Neuronal stem cell (in vitro differentiated cells): ENCODE measurements around the gene PAK6.

ENCODE experiments used
- DNase-seq: peaks from one replicate; pipeline ENCODE4 v3.0.0-alpha.2; 2013; ENCODE audit warnings: low spot score
- H2AFZ ChIP-seq: one replicate; pipeline ENCODE4 v1.6.1; 2013; ENCODE audit warnings: mild to moderate bottlenecking, low read length, inconsistent platforms
- H2AK5ac ChIP-seq: 2 replicates; pipeline ENCODE4 v1.6.1; 2013; ENCODE audit warnings: low read depth, mild to moderate bottlenecking, inconsistent platforms, low read length, moderate library complexity, mixed read lengths
- H2BK120ac ChIP-seq: 2 replicates; pipeline ENCODE4 v1.6.1; 2013; ENCODE audit warnings: low read depth, mild to moderate bottlenecking, inconsistent platforms, low read length, moderate library complexity, mixed read lengths
- H2BK12ac ChIP-seq: one replicate; pipeline ENCODE4 v1.6.1; 2013; ENCODE audit warnings: low read length, inconsistent platforms
- H2BK15ac ChIP-seq: 2 replicates; pipeline ENCODE4 v1.6.1; 2013; ENCODE audit warnings: mild to moderate bottlenecking, low read length, inconsistent platforms, mixed read lengths
- H2BK5ac ChIP-seq: one replicate; pipeline ENCODE4 v1.6.1; 2013; ENCODE audit warnings: inconsistent platforms, mild to moderate bottlenecking, low read length, moderate library complexity
- H3K14ac ChIP-seq: one replicate; pipeline ENCODE4 v1.6.1; 2013; ENCODE audit warnings: low read length, inconsistent platforms
- H3K18ac ChIP-seq: 2 replicates; pipeline ENCODE4 v1.6.1; 2013; ENCODE audit warnings: low read length, inconsistent platforms
- H3K23ac ChIP-seq: 2 replicates; pipeline ENCODE4 v1.6.1; 2013; ENCODE audit warnings: low read depth, mild to moderate bottlenecking, mixed read lengths, low read length, inconsistent platforms; ENCODE audit not compliant: poor library complexity
- H3K27ac ChIP-seq: replicated peaks from 3 replicates; pipeline ENCODE4 v1.5.1; 2013; ENCODE audit warnings: low read length, inconsistent platforms
- H3K27me3 ChIP-seq, 3 experiments: 2 replicates each; pipeline ENCODE4 v1.6.1; 2013; ENCODE audit warnings: low read length in 3 of 3, mild to moderate bottlenecking in 2 of 3, inconsistent platforms in 1 of 3, low read depth in 1 of 3, mixed read lengths in 1 of 3, moderate library complexity in 1 of 3; ENCODE audit not compliant: control insufficient read depth in 3 of 3, insufficient read depth in 3 of 3
- H3K36me3 ChIP-seq, 2 donors: replicated peaks in 1 of 2; 2 replicates each; pipeline ENCODE4 v1.6.1; 2013; ENCODE audit warnings: low read length in 2 of 2; ENCODE audit not compliant: control insufficient read depth in 2 of 2, insufficient read depth in 2 of 2
- H3K4ac ChIP-seq: 2 replicates; pipeline ENCODE4 v1.6.1; 2013; ENCODE audit warnings: inconsistent platforms, mild to moderate bottlenecking, low read length, moderate library complexity
- H3K4me1 ChIP-seq, 2 donors: 1 replicate in 1 of 2; 2 replicates in 1 of 2; pipeline ENCODE4 v1.6.1; 2013; ENCODE audit warnings: low read length in 2 of 2, low read depth in 1 of 2; ENCODE audit not compliant: control insufficient read depth in 2 of 2, insufficient read depth in 1 of 2
- H3K4me2 ChIP-seq: one replicate; pipeline ENCODE4 v1.6.1; 2013; ENCODE audit warnings: mild to moderate bottlenecking, low read length, inconsistent platforms; ENCODE audit not compliant: insufficient read depth, poor library complexity, severe bottlenecking
- H3K4me3 ChIP-seq, 2 donors: 2 replicates each; pipeline ENCODE4 v1.5.1; 2013; ENCODE audit warnings: low read length in 2 of 2, mild to moderate bottlenecking in 2 of 2, inconsistent platforms in 1 of 2, moderate library complexity in 1 of 2
- H3K79me1 ChIP-seq: one replicate; pipeline ENCODE4 v1.6.1; 2013; ENCODE audit warnings: low read depth, mild to moderate bottlenecking, inconsistent platforms, low read length, moderate library complexity
- H3K9ac ChIP-seq: one replicate; pipeline ENCODE4 v1.6.1; 2013; ENCODE audit warnings: mild to moderate bottlenecking, low read depth, low read length, inconsistent platforms; ENCODE audit not compliant: poor library complexity
- H3K9me3 ChIP-seq, 2 donors: replicated peaks in 1 of 2; 2 replicates each; pipeline versions ENCODE3 to v1.6.1; 2013; ENCODE audit warnings: low read length in 2 of 2, mild to moderate bottlenecking in 2 of 2, inconsistent platforms in 1 of 2, low read depth in 1 of 2, mixed read lengths in 1 of 2, moderate library complexity in 1 of 2; ENCODE audit not compliant: control insufficient read depth in 2 of 2, insufficient read depth in 1 of 2
- H4K8ac ChIP-seq: one replicate; pipeline ENCODE4 v1.6.1; 2013; ENCODE audit warnings: low read depth, mild to moderate bottlenecking, inconsistent platforms, low read length, moderate library complexity
- H4K91ac ChIP-seq: one replicate; pipeline ENCODE4 v1.6.1; 2013; ENCODE audit warnings: low read length, low read depth, mild to moderate bottlenecking, inconsistent platforms; ENCODE audit not compliant: poor library complexity
- WGBS, 2 donors: extraction: QIAGEN DNeasy Blood & Tissue Kit; methylation state at CpG; one replicate each; pipeline ENCODE4 v1.1.7; 2013; ENCODE audit warnings: missing lambda C conversion rate in 2 of 2, mixed read lengths in 1 of 2; ENCODE audit not compliant: insufficient read length in 2 of 2, insufficient replicate concordance in 1 of 2; ENCODE audit errors: extremely low coverage in 2 of 2; 5-methylcytosine and 5-hydroxymethylcytosine counted together

The PAK6 gene

GRCh38 chr15:40281801-40282146, 42.9 kb downstream of the PAK6 start:
- no peaks in the 10 kb centered on the region for H3K79me1 ChIP-seq
- no peak overlapping the region for H3K4ac ChIP-seq
- H3K18ac ChIP-seq, result peak overlapping the region; percentile 38
- peaks cover 14 to 43% of the 10 kb centered on the region in 2 donors for H3K4me1 ChIP-seq
- H2BK120ac ChIP-seq, result peak overlapping the region; percentile 37
- H2BK5ac ChIP-seq, result peak overlapping the region; percentile 79
- no peak for DNase-seq
- peaks cover 0 to 7% of the 10 kb centered on the region in 2 donors for H3K9me3 ChIP-seq
- H3K9ac ChIP-seq, result no peak overlapping the region
- H2BK12ac ChIP-seq, result no peak overlapping the region
- no peak overlapping the region for H2AFZ ChIP-seq
- peak overlapping the region; percentile 64 for H2AK5ac ChIP-seq
- peak overlapping the region in 1 of 2 donors; percentile 79 for H3K4me3 ChIP-seq
- peak overlapping the region; percentile 77 for H3K23ac ChIP-seq
- H3K4me2 ChIP-seq, result peak overlapping the region; percentile 99
- no peaks in the 10 kb centered on the region for H3K36me3 ChIP-seq
- no CpG with 5 or more reads among the region's 51 CpGs for WGBS, 2 donors
- peaks cover 0 to 64% (median 40%) of the 10 kb centered on the region in 3 experiments for H3K27me3 ChIP-seq
- H2BK15ac ChIP-seq, result peak overlapping the region; percentile 62
- H3K27ac ChIP-seq, result no peak overlapping the region
- H3K14ac ChIP-seq, result no peak overlapping the region
- no peak overlapping the region for H4K91ac ChIP-seq
- no peak overlapping the region for H4K8ac ChIP-seq

- Histone ChIP-seq H3K4me2 (peak overlapping the region; percentile 99), H2BK5ac (peak overlapping the region; percentile 56), H3K79me1 (no peaks in the 10 kb centered on the region), H3K14ac (no peak overlapping the region), H2BK12ac (no peak overlapping the region), H2BK120ac (no peak overlapping the region), H2AK5ac (peak overlapping the region; percentile 43), H3K27me3 (peaks cover 0 to 64% (median 40%) of the 10 kb centered on the region in 3 experiments), H3K27ac (no peak overlapping the region), H3K9ac (peak overlapping the region; percentile 86), H4K8ac (no peak overlapping the region), H4K91ac (no peak overlapping the region), H3K9me3 (peaks cover 0 to 7% of the 10 kb centered on the region in 2 donors), H3K4me3 (peak overlapping the region in 1 of 2 donors; percentile 79), H3K4ac (no peak overlapping the region), H2AFZ (no peak overlapping the region), H3K23ac (peak overlapping the region; percentile 70), H2BK15ac (no peak overlapping the region), H3K4me1 (peaks cover 14 to 47% of the 10 kb centered on the region in 2 donors), H3K18ac (peak overlapping the region; percentile 74), H3K36me3 (no peaks in the 10 kb centered on the region)
- DNase-seq, result no peak
- no CpG with 5 or more reads among the region's 92 CpGs for WGBS, 2 donors
Measured at GRCh38 chr15:40282147-40282868, 43.4 kb downstream of the PAK6 start.

GRCh38 chr15:40282869-40283614, 44.2 kb downstream of the PAK6 start, which contains the start of gene ANKRD63:
TSS of gene ANKRD63 (minus strand) at chr15:40283064. CDS start at chr15:40282586, 478 bp downstream.
- Histone ChIP-seq H4K8ac (no peak within 1 kb of the TSS), H2BK15ac (peak within 1 kb of the TSS; percentile 62), H4K91ac (no peak within 1 kb of the TSS), H2AFZ (no peak within 1 kb of the TSS), H3K4me3 (peak within 1 kb of the TSS in 1 of 2 donors; percentile 79), H2BK5ac (peak within 1 kb of the TSS; percentile 56), H2BK12ac (no peak within 1 kb of the TSS), H3K27me3 (peaks cover 0 to 63% (median 40%) of the 10 kb centered on the region in 3 experiments), H3K4ac (no peak within 1 kb of the TSS), H3K79me1 (no peaks in the 10 kb centered on the region), H3K18ac (peak within 1 kb of the TSS; percentile 74), H3K4me2 (peak within 1 kb of the TSS; percentile 99), H3K23ac (peak within 1 kb of the TSS; percentile 70), H3K9me3 (peaks cover 0 to 7% of the 10 kb centered on the region in 2 donors), H3K36me3 (no peaks in the 10 kb centered on the region), H2AK5ac (peak within 1 kb of the TSS; percentile 68), H3K27ac (no peak within 1 kb of the TSS), H2BK120ac (peak within 1 kb of the TSS; percentile 37), H3K9ac (peak within 1 kb of the TSS; percentile 86), H3K14ac (no peak within 1 kb of the TSS), H3K4me1 (peaks cover 14 to 44% of the 10 kb centered on the region in 2 donors)
- whole genome bisulfite sequencing, 2 donors, result no CpG with 5 or more reads among the region's 76 CpGs
- DNase-seq, result no peak
